ENCODE measurements around the gene TGFB2.

TGFB2 gene

GRCh38 chr1:218421531-218421930 is 76.4 kb downstream of the TGFB2 start:
- no peak for TF ChIP-seq EZH2phosphoT487 (IDR thresholded peaks at IDR 0.05; ENCODE audit: low read depth)
- TF ChIP-seq, protein P1, sequence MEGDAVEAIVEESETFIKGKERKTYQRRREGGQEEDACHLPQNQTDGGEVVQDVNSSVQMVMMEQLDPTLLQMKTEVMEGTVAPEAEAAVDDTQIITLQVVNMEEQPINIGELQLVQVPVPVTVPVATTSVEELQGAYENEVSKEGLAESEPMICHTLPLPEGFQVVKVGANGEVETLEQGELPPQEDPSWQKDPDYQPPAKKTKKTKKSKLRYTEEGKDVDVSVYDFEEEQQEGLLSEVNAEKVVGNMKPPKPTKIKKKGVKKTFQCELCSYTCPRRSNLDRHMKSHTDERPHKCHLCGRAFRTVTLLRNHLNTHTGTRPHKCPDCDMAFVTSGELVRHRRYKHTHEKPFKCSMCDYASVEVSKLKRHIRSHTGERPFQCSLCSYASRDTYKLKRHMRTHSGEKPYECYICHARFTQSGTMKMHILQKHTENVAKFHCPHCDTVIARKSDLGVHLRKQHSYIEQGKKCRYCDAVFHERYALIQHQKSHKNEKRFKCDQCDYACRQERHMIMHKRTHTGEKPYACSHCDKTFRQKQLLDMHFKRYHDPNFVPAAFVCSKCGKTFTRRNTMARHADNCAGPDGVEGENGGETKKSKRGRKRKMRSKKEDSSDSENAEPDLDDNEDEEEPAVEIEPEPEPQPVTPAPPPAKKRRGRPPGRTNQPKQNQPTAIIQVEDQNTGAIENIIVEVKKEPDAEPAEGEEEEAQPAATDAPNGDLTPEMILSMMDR (IDR thresholded peaks at IDR 0.05; ENCODE audit: low read depth, low read length), result no peak
- no peak overlapping the region for H3K9ac ChIP-seq (ENCODE audit: low read length)
- no peak overlapping the region for H2AFZ ChIP-seq (ENCODE audit: low read depth, low read length)
- H3K36me3 ChIP-seq (replicated peaks; ENCODE audit: low read depth, low read length), result no peaks in the 10 kb centered on the region
- no peak overlapping the region for H3K4me2 ChIP-seq (ENCODE audit: low read length)
- H3K4me3 ChIP-seq (ENCODE audit: low read length), result no peak overlapping the region
- H3K27ac ChIP-seq (ENCODE audit: low read length), result no peak overlapping the region
- H3K27me3 ChIP-seq (ENCODE audit: low read depth, low read length), result no peaks in the 10 kb centered on the region
- H3K9me3 ChIP-seq (ENCODE audit: insufficient read depth, low read length), result no peaks in the 10 kb centered on the region
- no peaks in the 10 kb centered on the region for H3K79me2 ChIP-seq (ENCODE audit: low read length)
- H3K4me1 ChIP-seq (ENCODE audit: low read length), result no peaks in the 10 kb centered on the region
- no peaks in the 10 kb centered on the region for H4K20me1 ChIP-seq (ENCODE audit: insufficient read depth, low read length)

DNA sequence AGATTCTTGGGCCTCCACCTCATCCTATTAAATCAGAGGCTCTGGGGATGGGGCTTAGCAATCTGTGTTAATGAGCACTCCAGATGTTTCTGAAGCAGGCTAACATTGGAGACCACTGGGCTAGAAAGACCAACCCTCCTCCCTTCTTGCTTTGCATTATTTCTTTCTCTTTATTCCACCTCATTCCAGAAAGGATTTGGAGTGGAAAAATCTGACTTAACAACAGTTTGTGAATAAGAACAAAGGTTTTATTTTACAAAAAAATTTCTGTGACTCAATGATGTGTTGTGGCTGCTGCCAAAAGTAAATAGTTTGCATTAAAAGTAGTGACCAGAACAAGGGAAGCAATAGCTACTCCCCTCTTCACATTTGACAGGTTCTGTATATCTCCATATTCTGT is 79.4 kb downstream of the TGFB2 start:
- Histone ChIP-seq H3K4me1 (ENCODE audit: low read length) (no peaks in the 10 kb centered on the region), H3K27ac (ENCODE audit: low read length) (no peak overlapping the region), H3K79me2 (ENCODE audit: low read length) (no peaks in the 10 kb centered on the region), H3K4me2 (ENCODE audit: low read length) (no peak overlapping the region), H3K9me3 (ENCODE audit: insufficient read depth, low read length) (no peaks in the 10 kb centered on the region), H2AFZ (ENCODE audit: low read depth, low read length) (no peak overlapping the region), H3K36me3 (replicated peaks; ENCODE audit: low read depth, low read length) (no peaks in the 10 kb centered on the region), H4K20me1 (ENCODE audit: insufficient read depth, low read length) (no peaks in the 10 kb centered on the region), H3K9ac (ENCODE audit: low read length) (no peak overlapping the region), H3K27me3 (ENCODE audit: low read depth, low read length) (no peaks in the 10 kb centered on the region), H3K4me3 (ENCODE audit: low read length) (no peak overlapping the region)
- TF ChIP-seq, protein P1 (IDR thresholded peaks at IDR 0.05; ENCODE audit: low read depth, low read length), result no peak
- TF ChIP-seq EZH2phosphoT487 (IDR thresholded peaks at IDR 0.05; ENCODE audit: low read depth), result no peak

- H3K36me3 ChIP-seq (replicated peaks; ENCODE audit: low read depth, low read length), result no peaks in the 10 kb centered on the region
- H3K79me2 ChIP-seq (ENCODE audit: low read length), result no peaks in the 10 kb centered on the region
- no peak for TF ChIP-seq EZH2phosphoT487 (IDR thresholded peaks at IDR 0.05; ENCODE audit: low read depth)
- H3K4me3 ChIP-seq (ENCODE audit: low read length), result no peak overlapping the region
- H2AFZ ChIP-seq (ENCODE audit: low read depth, low read length), result no peak overlapping the region
- no peak overlapping the region for H3K4me2 ChIP-seq (ENCODE audit: low read length)
- H3K9me3 ChIP-seq (ENCODE audit: insufficient read depth, low read length), result peaks cover 3% of the 10 kb centered on the region; the same call in 1 of the 2 replicates
- H3K4me1 ChIP-seq (ENCODE audit: low read length), result no peaks in the 10 kb centered on the region
- H4K20me1 ChIP-seq (ENCODE audit: insufficient read depth, low read length), result no peaks in the 10 kb centered on the region
- H3K9ac ChIP-seq (ENCODE audit: low read length), result no peak overlapping the region
- H3K27me3 ChIP-seq (ENCODE audit: low read depth, low read length), result no peaks in the 10 kb centered on the region
- no peak overlapping the region for H3K27ac ChIP-seq (ENCODE audit: low read length)
These were observed 80.7 kb downstream of the TGFB2 start for GRCh38 chr1:218425647-218426342.

DNA sequence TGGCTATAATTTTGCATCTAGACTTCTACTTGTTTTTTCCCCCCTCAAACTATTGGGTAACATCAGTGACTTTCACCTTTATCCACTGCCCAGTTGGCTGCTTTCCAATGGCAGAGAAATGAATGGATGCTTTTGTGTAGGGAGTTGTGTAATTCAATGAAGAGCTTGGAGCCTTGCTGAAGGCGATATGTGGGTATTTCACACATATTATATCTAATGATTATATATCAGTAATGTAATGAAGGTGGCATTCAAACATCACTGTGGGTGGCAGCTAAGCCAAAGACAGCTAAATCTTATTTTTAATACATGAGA is 81.2 kb downstream of the TGFB2 start:
- no peaks in the 10 kb centered on the region for H3K27me3 ChIP-seq (ENCODE audit: low read depth, low read length)
- no peak overlapping the region for H3K9ac ChIP-seq (ENCODE audit: low read length)
- H4K20me1 ChIP-seq (ENCODE audit: insufficient read depth, low read length), result no peaks in the 10 kb centered on the region
- no peak overlapping the region for H2AFZ ChIP-seq (ENCODE audit: low read depth, low read length)
- no peaks in the 10 kb centered on the region for H3K36me3 ChIP-seq (replicated peaks; ENCODE audit: low read depth, low read length)
- no peaks in the 10 kb centered on the region for H3K79me2 ChIP-seq (ENCODE audit: low read length)
- no peak overlapping the region for H3K4me3 ChIP-seq (ENCODE audit: low read length)
- TF ChIP-seq, protein P1 (IDR thresholded peaks at IDR 0.05; ENCODE audit: low read depth, low read length), result no peak
- no peak for TF ChIP-seq EZH2phosphoT487 (IDR thresholded peaks at IDR 0.05; ENCODE audit: low read depth)
- peaks cover 3% of the 10 kb centered on the region; the same call in 1 of the 2 replicates for H3K9me3 ChIP-seq (ENCODE audit: insufficient read depth, low read length)
- H3K27ac ChIP-seq (ENCODE audit: low read length), result no peak overlapping the region
- H3K4me2 ChIP-seq (ENCODE audit: low read length), result no peak overlapping the region
- H3K4me1 ChIP-seq (ENCODE audit: low read length), result no peaks in the 10 kb centered on the region
